ENCODE measurements around the gene ABCG5.

ABCG5 gene

DNA sequence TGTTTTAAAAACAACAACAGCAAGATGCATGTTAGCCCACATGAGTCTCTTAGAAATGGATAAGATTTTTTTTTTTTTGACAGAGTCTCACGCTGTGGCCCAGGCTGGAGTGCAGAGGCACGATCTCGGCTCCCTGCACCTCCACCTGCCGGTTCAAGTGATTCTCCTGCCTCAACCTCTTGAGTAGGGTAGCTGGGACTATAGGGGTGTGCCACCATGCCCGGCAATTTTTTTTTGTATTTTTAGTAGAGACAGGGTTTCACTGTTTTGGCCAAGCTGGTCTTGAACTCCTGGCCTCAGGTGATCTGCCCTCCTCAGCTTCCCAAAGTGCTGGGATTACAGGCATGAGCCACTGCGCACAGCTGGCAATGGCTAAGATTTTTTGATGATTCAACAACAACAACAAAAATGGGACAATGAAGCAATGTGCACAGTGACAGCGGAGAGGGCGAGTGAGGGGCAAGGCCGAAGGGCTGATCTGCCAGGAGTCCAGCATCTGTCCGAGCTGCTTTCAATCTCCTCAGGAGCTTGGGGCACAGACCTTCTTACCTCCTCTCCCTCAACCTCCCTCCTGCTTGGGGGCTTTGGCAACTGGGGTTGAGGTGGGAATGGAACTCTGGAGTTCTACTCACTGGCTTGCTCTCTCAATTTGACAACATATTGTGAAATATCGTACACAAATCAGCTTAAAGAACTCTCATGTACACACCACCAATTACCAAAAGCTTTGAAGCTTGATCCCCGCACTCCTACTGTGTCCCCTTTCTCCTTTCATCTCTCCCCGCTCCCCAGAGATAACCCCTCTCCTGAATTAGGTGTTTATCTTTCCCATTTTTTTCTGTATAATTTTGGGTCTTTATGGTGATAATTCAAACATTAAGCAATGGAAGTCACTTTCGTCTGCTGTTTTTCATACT, 3.6 kb upstream of the ABCG5 start:
- Histone ChIP-seq H3K27ac (no peak overlapping the region), H3K27me3 (peaks cover 0 to 8% of the 10 kb centered on the region in 2 donors), H3K4me3 (no peak overlapping the region), H3K4me1 (no peaks in the 10 kb centered on the region), H3K36me3 (no peaks in the 10 kb centered on the region), H3K9me3 (no peaks in the 10 kb centered on the region)
- DNase-seq: no peak
- TF ChIP-seq, protein P1, sequence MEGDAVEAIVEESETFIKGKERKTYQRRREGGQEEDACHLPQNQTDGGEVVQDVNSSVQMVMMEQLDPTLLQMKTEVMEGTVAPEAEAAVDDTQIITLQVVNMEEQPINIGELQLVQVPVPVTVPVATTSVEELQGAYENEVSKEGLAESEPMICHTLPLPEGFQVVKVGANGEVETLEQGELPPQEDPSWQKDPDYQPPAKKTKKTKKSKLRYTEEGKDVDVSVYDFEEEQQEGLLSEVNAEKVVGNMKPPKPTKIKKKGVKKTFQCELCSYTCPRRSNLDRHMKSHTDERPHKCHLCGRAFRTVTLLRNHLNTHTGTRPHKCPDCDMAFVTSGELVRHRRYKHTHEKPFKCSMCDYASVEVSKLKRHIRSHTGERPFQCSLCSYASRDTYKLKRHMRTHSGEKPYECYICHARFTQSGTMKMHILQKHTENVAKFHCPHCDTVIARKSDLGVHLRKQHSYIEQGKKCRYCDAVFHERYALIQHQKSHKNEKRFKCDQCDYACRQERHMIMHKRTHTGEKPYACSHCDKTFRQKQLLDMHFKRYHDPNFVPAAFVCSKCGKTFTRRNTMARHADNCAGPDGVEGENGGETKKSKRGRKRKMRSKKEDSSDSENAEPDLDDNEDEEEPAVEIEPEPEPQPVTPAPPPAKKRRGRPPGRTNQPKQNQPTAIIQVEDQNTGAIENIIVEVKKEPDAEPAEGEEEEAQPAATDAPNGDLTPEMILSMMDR (IDR thresholded peaks at IDR 0.05): no peak
- intact Hi-C loops (cut with DNase I; ENCODE audit: low total_unique reads): no loop called here

DNA sequence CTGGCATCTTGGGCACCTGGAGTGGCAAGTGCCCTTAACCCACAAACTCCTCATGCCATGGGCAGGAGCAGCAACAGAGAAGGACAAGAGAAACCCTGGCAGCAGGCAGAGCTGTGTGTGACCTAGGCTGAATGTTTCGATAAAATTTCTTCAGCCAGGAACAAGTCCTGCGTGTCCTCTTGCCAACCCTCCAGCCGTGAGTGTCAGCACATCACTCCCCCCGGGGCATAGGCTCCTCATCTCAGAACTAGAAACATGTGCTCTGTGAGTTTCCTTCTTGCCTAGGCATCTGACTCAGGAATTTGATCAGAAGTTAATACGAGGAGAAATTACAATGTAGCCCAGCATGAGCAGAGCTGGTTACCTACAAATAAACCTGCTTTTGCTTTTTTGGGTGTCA, 2.3 kb upstream of the ABCG5 start:
- Histone ChIP-seq H3K4me3 (no peak overlapping the region), H3K27me3 (peaks cover 0 to 8% of the 10 kb centered on the region in 2 donors), H3K27ac (no peak overlapping the region), H3K36me3 (no peaks in the 10 kb centered on the region), H3K4me1 (no peaks in the 10 kb centered on the region), H3K9me3 (no peaks in the 10 kb centered on the region)
- DNase-seq: no peak
- intact Hi-C loops (cut with DNase I; ENCODE audit: low total_unique reads): no loop called here
- TF ChIP-seq, protein P1 (IDR thresholded peaks at IDR 0.05): no peak

DNA sequence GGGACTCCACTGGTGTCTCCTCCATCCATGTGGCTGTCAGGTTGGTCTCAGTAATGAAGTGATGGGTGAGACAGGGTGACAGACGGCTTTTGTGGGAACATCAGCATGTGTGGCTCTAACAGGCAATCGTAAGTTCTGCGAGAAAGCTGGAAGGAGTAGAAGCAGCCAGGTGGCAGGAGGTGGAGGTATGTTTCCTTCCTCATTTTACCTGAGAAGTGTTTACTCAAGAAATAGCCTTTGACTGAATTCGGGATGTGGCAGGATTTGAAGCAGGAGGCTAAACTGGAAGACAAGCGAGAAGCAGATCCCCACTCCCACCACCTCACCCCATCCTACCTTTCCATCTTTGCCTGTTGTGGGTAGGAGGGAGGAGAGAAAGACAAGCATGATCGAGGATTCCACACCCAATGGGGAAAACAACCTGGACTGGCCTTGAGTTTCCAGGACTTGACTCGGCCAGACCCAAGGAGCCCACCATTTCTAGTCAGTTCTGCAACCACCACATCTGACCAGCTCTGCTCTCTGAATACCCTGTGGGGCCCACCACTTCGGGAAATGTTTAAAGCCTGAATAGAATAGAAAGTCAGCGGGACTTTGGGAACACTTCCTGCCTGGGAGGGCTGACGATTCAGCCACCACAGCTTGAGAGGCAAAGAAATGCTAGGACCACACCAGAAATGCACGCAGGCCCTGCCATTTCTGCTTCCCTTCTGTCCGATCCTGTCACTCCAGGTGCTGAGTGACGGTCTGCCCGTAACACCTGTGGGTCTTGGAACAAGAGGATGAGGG, 1.3 kb upstream of the ABCG5 start:
- Histone ChIP-seq H3K4me1 (no peaks in the 10 kb centered on the region), H3K27ac (no peak overlapping the region), H3K36me3 (no peaks in the 10 kb centered on the region), H3K9me3 (no peaks in the 10 kb centered on the region), H3K27me3 (peaks cover 0 to 8% of the 10 kb centered on the region in 2 donors), H3K4me3 (no peak overlapping the region)
- TF ChIP-seq, protein P1 (IDR thresholded peaks at IDR 0.05): no peak
- intact Hi-C loops (cut with DNase I; ENCODE audit: low total_unique reads): no loop called here
- no peak for DNase-seq

DNA sequence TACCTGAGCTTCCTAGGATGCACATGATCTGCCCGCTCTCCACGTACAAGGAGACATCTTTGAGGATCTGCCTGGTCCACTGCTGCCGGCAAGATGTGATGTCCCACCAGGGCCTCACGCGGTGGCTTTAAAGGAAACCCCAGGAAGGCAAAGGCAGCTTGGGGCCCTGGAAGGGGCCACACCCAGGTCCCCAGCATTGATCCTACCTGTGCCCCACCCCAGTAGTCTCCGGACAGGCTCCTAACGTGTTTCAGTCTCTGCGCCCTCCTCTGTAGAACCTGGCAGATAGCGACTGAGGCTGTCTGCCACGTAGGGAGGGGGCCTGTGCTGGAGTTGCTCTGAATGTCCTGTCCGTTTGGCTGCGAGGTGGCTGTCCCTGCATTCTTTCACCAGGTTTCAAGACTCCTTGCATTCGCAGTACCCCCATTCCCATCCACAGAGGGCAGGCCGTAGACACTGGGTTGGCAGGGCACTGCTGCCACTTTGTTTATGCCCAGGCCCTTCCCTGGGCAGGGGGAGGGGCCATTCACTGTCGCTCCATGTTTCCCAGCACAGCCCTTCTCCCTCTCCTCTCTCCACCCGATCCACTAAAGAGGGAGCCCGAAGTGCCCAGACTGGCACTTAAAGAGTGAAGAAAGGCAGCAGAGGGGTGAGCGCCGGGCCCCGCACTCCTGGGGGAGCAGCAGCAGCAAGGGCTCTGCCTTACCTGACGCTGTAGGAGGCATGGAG, 644 bp downstream of the ABCG5 start:
- Histone ChIP-seq H3K9me3 (no peaks in the 10 kb centered on the region), H3K4me3 (no peak overlapping the region), H3K36me3 (no peaks in the 10 kb centered on the region), H3K27me3 (peaks cover 0 to 8% of the 10 kb centered on the region in 2 donors), H3K27ac (no peak overlapping the region), H3K4me1 (no peaks in the 10 kb centered on the region)
- TF ChIP-seq, protein P1 (IDR thresholded peaks at IDR 0.05): no peak
- intact Hi-C loops (cut with DNase I; ENCODE audit: low total_unique reads): no loop called here
- DNase-seq: no peak

DNA sequence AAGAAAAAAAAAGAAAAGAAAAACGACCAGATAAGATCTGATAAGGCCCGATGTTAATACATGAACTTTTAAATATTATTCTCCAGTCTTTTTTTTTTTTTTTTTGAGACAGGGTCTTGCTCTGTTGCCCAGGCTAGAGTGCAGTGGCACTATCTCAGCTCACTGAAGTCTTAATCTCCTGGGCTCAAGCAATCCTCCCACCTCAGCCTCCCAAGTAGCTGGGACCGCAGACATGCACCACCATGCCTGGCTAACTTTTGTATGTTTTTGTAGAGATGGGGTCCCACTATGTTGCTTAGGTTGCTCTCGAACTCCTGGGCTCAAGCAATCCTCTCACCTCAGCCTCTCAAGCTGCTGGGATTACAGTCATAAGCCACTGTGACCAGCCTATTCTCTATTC, 1.6 kb downstream of the ABCG5 start:
- Histone ChIP-seq H3K4me3 (no peak overlapping the region), H3K27me3 (peaks cover 0 to 11% of the 10 kb centered on the region in 2 donors), H3K9me3 (no peaks in the 10 kb centered on the region), H3K36me3 (no peaks in the 10 kb centered on the region), H3K4me1 (peaks cover 0 to under 1% (median 0%) of the 10 kb centered on the region in 4 donors), H3K27ac (no peak overlapping the region)
- TF ChIP-seq, protein P1 (IDR thresholded peaks at IDR 0.05): no peak
- intact Hi-C loops (cut with DNase I; ENCODE audit: low total_unique reads): no loop called here
- DNase-seq: no peak
